GM10248 (cell line): Measurements from ENCODE around the gene UAP1L1.

ENCODE experiments used
- CTCF ChIA-PET: fragments of 300-600 bp; sonication (Branson Sonifier 250); formaldehyde crosslinking; extraction: SDS; loops from one replicate; lab custom pipeline; 2021; ENCODE audit warnings: antibody characterized with exemption; lab: Yijun Ruan, JAX
- POLR2A ChIA-PET: fragments of 350-650 bp; sonication (Branson Sonifier 250); formaldehyde crosslinking; extraction: SDS; loops from one replicate; lab custom pipeline; 2020; ENCODE audit warnings: antibody characterized with exemption; lab: Yijun Ruan, JAX
- DNase-seq: peaks from one replicate; pipeline ENCODE4 v3.0.0; 2012; ENCODE audit errors: extremely low spot score
- CTCF ChIP-seq: IDR thresholded peaks from 2 replicates; pipeline ENCODE4 v1.5.1; 2012; ENCODE audit warnings: mild to moderate bottlenecking, low read depth; ENCODE audit errors: extremely low read depth, missing control alignments, control extremely low read depth

UAP1L1 gene

GRCh38 chr9:137046088-137046787 is 31.1 kb upstream of the UAP1L1 start, which contains the start of gene NPDC1:
TSS of gene NPDC1 (minus strand) at chr9:137046177. CDS start at chr9:137045989, 188 bp downstream.
- peak; percentile 93 for DNase-seq
- POLR2A ChIA-PET = interaction anchor here (0.6 to 1.2 kb wide), 3 partner anchors 22 to 194 kb away, joined by 5 to 7 read pairs (median 5); no protein-coding TSS in a partner anchor
- peak; percentile 94 for TF ChIP-seq CTCF
- CTCF ChIA-PET = interaction anchor here (0.6 to 6.1 kb wide), 40 partner anchors 10 to 279 kb away, joined by 3 to 115 read pairs (median 4); partner anchors contain the start of genes AJM1, CLIC3, FUT7 and MAN1B1

GRCh38 chr9:137048655-137049543 is 28.4 kb upstream of the UAP1L1 start:
- ChIA-PET POLR2A (interaction anchor here (1.1 kb wide), 1 partner anchor 192 kb away, joined by 3 read pairs; the partner anchor contains the start of gene TUBB4B), CTCF (interaction anchor here (0.6 to 6.1 kb wide), 6 partner anchors 13 to 188 kb away, joined by 3 to 115 read pairs (median 3); partner anchors contain the start of genes FUT7 and SAPCD2)
- no peak for TF ChIP-seq CTCF
- DNase-seq = no peak

- CTCF ChIA-PET = interaction anchor here (1.1 to 6.1 kb wide), 4 partner anchors 14 to 187 kb away, joined by 3 to 115 read pairs (median 36); partner anchors contain the start of genes FUT7 and SAPCD2
These were observed 27.5 kb upstream of the UAP1L1 start for GRCh38 chr9:137049544-137050449.

GRCh38 chr9:137050570-137050969 is 26.7 kb upstream of the UAP1L1 start:
- TF ChIP-seq CTCF = no peak
- POLR2A ChIA-PET = no interaction called here
- CTCF ChIA-PET = interaction anchor here (5.7 to 6.1 kb wide), 2 partner anchors 14 to 18 kb away, joined by 68 to 115 read pairs; partner anchors contain the start of gene SAPCD2
- DNase-seq = no peak

More at GRCh38 chr9:137049544-137050449, 27.5 kb upstream of the UAP1L1 start:
- peak; percentile 70 for DNase-seq
- TF ChIP-seq CTCF = peak; percentile 36
- POLR2A ChIA-PET = no interaction called here

GRCh38 chr9:137051145-137051724 is 26.1 kb upstream of the UAP1L1 start:
- POLR2A ChIA-PET = no interaction called here
- CTCF ChIA-PET = interaction anchor here (5.7 to 6.1 kb wide), 2 partner anchors 15 to 17 kb away, joined by 68 to 115 read pairs; partner anchors contain the start of gene SAPCD2
- no peak for DNase-seq
- TF ChIP-seq CTCF = no peak
